OCI-LY7 (cell line): ENCODE results near the gene PSMD2. TPM values are rescaled to one million over a fixed set of nuclear protein-coding genes. Genes with fewer than 3 reads are reported as not detected.

ENCODE experiments used
- Bru-seq: library from RNA; stranded (reverse); fragments of 400-500 nt; gene quantifications from one replicate; lab custom pipeline; 2021; lab: Mats Ljungman, UMichigan
- BruChase-seq, 2 experiments: library from RNA; stranded (reverse); fragments of 400-500 nt; gene quantifications; one replicate each; lab custom pipeline; 2021; lab: Mats Ljungman, UMichigan
- BruUV-seq: library from RNA; stranded (reverse); fragments of 400-500 nt; replicated peaks from 2 replicates; lab custom pipeline; 2021; lab: Mats Ljungman, UMichigan
- CTCF ChIA-PET: fragments of 300-600 bp; sonication (Branson Sonifier 250); formaldehyde crosslinking; loops from one replicate; lab custom pipeline; 2022; ENCODE audit warnings: antibody characterized with exemption; ENCODE audit not compliant: unreplicated experiment; lab: Charles Lee
- POLR2A ChIA-PET: fragments of 300-600 bp; sonication (Branson Sonifier 250); formaldehyde crosslinking; loops from one replicate; lab custom pipeline; 2022; ENCODE audit warnings: antibody characterized with exemption; lab: Charles Lee
- DNase-seq: peaks from one replicate; pipeline ENCODE4 v3.0.0-alpha.2; 2015; ENCODE audit warnings: low spot score
- H2AFZ ChIP-seq: fragments of 200-600 bp; sonication (generic), shearing (Covaris generic); 2 replicates; pipeline ENCODE4 v1.6.1; 2014; ENCODE audit warnings: mild to moderate bottlenecking, antibody characterized with exemption, low read length, moderate library complexity
- H3K27ac ChIP-seq: fragments of 200-600 bp; sonication (generic); 2 replicates; pipeline ENCODE4 v1.5.1; 2014; ENCODE audit warnings: mixed run types, low read depth, mild to moderate bottlenecking, moderate library complexity, low read length, inconsistent platforms; ENCODE audit not compliant: poor library complexity, severe bottlenecking
- H3K36me3 ChIP-seq: fragments of 200-600 bp; sonication (generic); 2 replicates; pipeline ENCODE4 v1.6.1; 2014; ENCODE audit warnings: mild to moderate bottlenecking, antibody characterized with exemption, low read length, moderate library complexity, mixed read lengths; ENCODE audit not compliant: insufficient read depth
- H3K4me1 ChIP-seq: fragments of 200-600 bp; sonication (generic); 2 replicates; pipeline ENCODE4 v1.5.1; 2014; ENCODE audit warnings: mild to moderate bottlenecking, low read length; ENCODE audit not compliant: insufficient read depth, poor library complexity, severe bottlenecking
- H3K4me2 ChIP-seq: fragments of 200-600 bp; sonication (generic); 2 replicates; pipeline ENCODE4 v1.6.1; 2014; ENCODE audit warnings: mild to moderate bottlenecking, low read length
- H3K4me3 ChIP-seq: fragments of 200-600 bp; sonication (generic); 2 replicates; pipeline ENCODE4 v1.5.1; 2014; ENCODE audit warnings: mild to moderate bottlenecking, low read depth, low read length; ENCODE audit not compliant: poor library complexity, severe bottlenecking
- H3K79me2 ChIP-seq: fragments of 200-600 bp; sonication (generic); 2 replicates; pipeline ENCODE4 v1.6.1; 2016; ENCODE audit warnings: low read depth, mild to moderate bottlenecking, low read length, moderate library complexity, mixed read lengths; ENCODE audit not compliant: insufficient read depth
- H3K9me2 ChIP-seq: fragments of 200-600 bp; sonication (generic); 2 replicates; pipeline ENCODE4 v1.6.1; 2016; ENCODE audit warnings: mild to moderate bottlenecking, low read length, mixed read lengths; ENCODE audit not compliant: insufficient read depth
- H3K9me3 ChIP-seq: fragments of 200-600 bp; sonication (generic); 2 replicates; pipeline ENCODE4 v1.6.1; 2014; ENCODE audit warnings: mild to moderate bottlenecking, mixed run types, low read length, mixed read lengths
- H4K20me1 ChIP-seq: fragments of 200-600 bp; sonication (generic); 2 replicates; pipeline ENCODE4 v1.6.1; 2014; ENCODE audit warnings: mild to moderate bottlenecking, antibody characterized with exemption, low read length, moderate library complexity, mixed read lengths; ENCODE audit not compliant: insufficient read depth
- CTCF ChIP-seq: fragments of 200-600 bp; sonication (generic); conservative IDR thresholded peaks from 2 replicates; pipeline ENCODE4 v1.5.1; 2014; ENCODE audit warnings: mild to moderate bottlenecking, antibody characterized with exemption, low read length, moderate library complexity, mixed read lengths
- EZH2phosphoT487 ChIP-seq: fragments of 200-600 bp; sonication (generic); IDR thresholded peaks from 2 replicates; pipeline ENCODE4 v1.6.1; 2018; ENCODE audit warnings: low read depth, borderline replicate concordance, mild to moderate bottlenecking, mixed run types, antibody characterized with exemption, low read length, moderate library complexity, mixed read lengths
- intact Hi-C: fragments of 100-400 bp; cut with micrococcal nuclease; formaldehyde crosslinking; loops from one replicate; pipeline ENCODE4 v1.10.0; 2022; ENCODE audit not compliant: unreplicated experiment
- long read RNA-seq: library from polyadenylated mRNA; stranded (forward); transcript quantifications from one replicate; pipeline ENCODE4 v2.0.0, GENCODE V29; 2022
- total RNA-seq, 2 experiments: library from RNA; depleted of rRNA in 1 of 2; stranded (reverse); fragments of >200 nt in 1 of 2; shearing (Covaris generic) in 1 of 2; gene quantifications; 2 replicates each; pipeline ENCODE4 v1.2.3, GENCODE V29; 2014 to 2022

The PSMD2 gene
- total RNA-seq (2014; rRNA removed; shearing (Covaris generic)) (158 and 205 TPM in 2 replicates), total RNA-seq (2022) (182 and 219 TPM in 2 replicates), Bru-seq, nascent RNA (percentile 78 among the genes with signal in this experiment), BruChase-seq, experiment 1, labeled RNA remaining after a 6-hour chase (percentile 96 among the genes with signal in this experiment), BruChase-seq, experiment 2, labeled RNA remaining after a 2-hour chase (percentile 90 among the genes with signal in this experiment)
- long read RNA-seq, transcript PSMD2-201 (21 exons, 3,449 nt), result major isoform, 957 of 1,079 reads
- long read RNA-seq, partial matches to known transcripts, result 29 of 1,079 reads
- long read RNA-seq, other reads (novel, unspliced or antisense), result 93 of 1,079 reads

DNA sequence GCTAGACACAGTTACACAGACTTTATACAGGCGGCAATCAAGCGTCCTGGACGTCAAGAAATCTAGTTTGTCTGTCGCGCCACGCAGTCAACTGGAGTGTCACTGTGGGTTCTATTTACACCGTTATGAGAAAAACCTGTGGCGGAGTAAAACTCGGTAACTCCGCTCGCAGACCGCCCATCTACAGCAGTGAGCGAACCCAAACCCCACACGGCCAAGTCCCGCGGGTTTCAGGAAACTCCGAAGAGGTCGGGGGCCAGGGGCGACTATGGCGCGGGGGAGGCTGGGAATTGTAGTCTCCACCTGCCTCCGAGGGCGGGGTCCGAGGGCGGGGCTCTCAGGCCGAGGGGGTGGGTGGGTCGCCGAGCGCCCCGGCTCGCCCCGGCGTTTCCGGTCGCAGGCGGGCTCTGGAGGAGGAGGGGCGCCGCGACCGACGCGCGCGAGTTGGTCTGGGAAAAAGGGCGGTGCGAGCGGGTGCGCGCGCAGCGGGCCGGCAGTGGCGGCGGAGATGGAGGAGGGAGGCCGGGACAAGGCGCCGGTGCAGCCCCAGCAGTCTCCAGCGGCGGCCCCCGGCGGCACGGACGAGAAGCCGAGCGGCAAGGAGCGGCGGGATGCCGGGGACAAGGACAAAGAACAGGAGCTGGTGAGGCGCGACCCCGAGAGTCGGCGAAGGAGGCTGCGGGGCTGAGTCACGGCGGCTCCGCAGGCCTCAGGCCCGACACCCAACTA is at the start of gene PSMD2:
PSMD2 (plus strand) TSS at position 483 of the 729 bp plus-strand sequence; CDS start at position 509, 26 bp downstream.
- ChIA-PET POLR2A (interaction anchor here (0.9 to 1.4 kb wide), 2 partner anchors 51 to 113 kb away, joined by 3 read pairs; partner anchors contain the start of gene ABCF3), CTCF (no interaction called here)
- Histone ChIP-seq H3K4me3 (peak within 1 kb of the TSS; percentile 96), H4K20me1 (peaks cover 12% of the 10 kb centered on the region; the same call in 1 of the 2 replicates), H3K4me2 (peak within 1 kb of the TSS; percentile 87), H3K27ac (peak within 1 kb of the TSS; percentile 24), H3K79me2 (peaks cover 18% of the 10 kb centered on the region), H2AFZ (peak within 1 kb of the TSS; percentile 90), H3K4me1 (peaks cover 12% of the 10 kb centered on the region), H3K9me2 (no peaks in the 10 kb centered on the region), H3K9me3 (no peaks in the 10 kb centered on the region), H3K36me3 (peaks cover 44% of the 10 kb centered on the region)
- intact Hi-C loops, result loop anchor here (1.0 to 5.0 kb wide), 5 partner anchors 15 to 162 kb away; partner anchors contain the start of genes AP2M1, EEF1AKMT4, EIF2B5 and EIF4G1
- TF ChIP-seq CTCF (no peak), EZH2phosphoT487 (no peak)
- peak; percentile 97 for DNase-seq
- BruUV-seq, result no TSS peak

DNA sequence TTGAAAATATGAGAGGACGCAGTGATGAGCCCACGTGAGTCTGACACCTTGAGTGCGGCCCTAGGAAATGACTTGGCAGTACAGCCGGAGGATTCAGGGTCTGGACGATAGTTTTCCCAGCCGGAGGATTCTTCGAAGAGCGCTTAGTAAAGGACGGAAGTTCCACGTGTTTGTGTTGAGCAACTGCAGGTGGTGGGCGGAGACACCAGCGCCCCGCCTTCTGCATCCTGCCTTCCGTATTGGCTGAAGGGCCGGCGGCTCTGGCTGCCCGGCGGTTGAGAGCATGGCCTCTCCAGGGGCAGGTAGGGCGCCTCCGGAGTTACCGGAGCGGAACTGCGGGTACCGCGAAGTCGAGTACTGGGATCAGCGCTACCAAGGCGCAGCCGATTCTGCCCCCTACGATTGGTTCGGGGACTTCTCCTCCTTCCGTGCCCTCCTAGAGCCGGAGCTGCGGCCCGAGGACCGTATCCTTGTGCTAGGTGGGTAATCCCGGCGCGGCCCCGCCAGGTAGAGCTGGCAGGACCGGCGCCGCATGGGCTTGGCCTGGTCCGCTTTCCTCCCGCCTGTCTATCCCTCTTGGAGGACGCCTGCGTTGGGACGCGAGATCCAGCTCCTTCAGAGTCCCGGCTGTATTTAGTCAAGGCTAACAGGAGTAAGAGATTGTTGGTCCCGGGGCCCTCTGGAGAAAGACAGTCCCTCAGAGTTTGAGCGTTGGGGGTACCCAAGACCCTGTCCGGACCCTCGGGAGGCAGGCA is 49.5 kb upstream of the PSMD2 start, which contains the start of gene EEF1AKMT4:
EEF1AKMT4 (plus strand) TSS at position 261 of the 755 bp plus-strand sequence; CDS start at position 284, 23 bp downstream.
- Histone ChIP-seq H3K9me3 (no peaks in the 10 kb centered on the region), H3K4me1 (peaks cover 8% of the 10 kb centered on the region), H3K79me2 (peaks cover 13% of the 10 kb centered on the region), H3K9me2 (no peaks in the 10 kb centered on the region), H3K4me2 (peak within 1 kb of the TSS; percentile 99), H3K36me3 (peaks cover 12% of the 10 kb centered on the region), H3K4me3 (peak within 1 kb of the TSS; percentile 81), H3K27ac (peak within 1 kb of the TSS; percentile 83), H2AFZ (peak within 1 kb of the TSS; percentile 98), H4K20me1 (peaks cover 4% of the 10 kb centered on the region; the same call in 1 of the 2 replicates)
- intact Hi-C loops, result loop anchor here (1.0 to 5.0 kb wide), 7 partner anchors 38 to 354 kb away; partner anchors contain the start of genes ABCF3, EIF2B5 and PSMD2
- ChIA-PET CTCF (interaction anchor here (0.8 to 1.4 kb wide), 2 partner anchors 90 to 353 kb away, joined by 3 read pairs; no protein-coding TSS in a partner anchor), POLR2A (interaction anchor here (0.8 kb wide), 1 partner anchor 67 kb away, joined by 3 read pairs; no protein-coding TSS in a partner anchor)
- TF ChIP-seq CTCF, result no peak
- TF ChIP-seq EZH2phosphoT487, result no peak
- DNase-seq, result peak; percentile 98
- no TSS peak for BruUV-seq
